Measurements from ENCODE around the gene RSBN1. TPM values are rescaled to one million over a fixed set of nuclear protein-coding genes. Genes with fewer than 3 reads are reported as not detected.

Gene RSBN1
- total and polyA plus RNA-seq, 2 experiments from 2014 or later: 12.7 to 27.3 TPM

DNA sequence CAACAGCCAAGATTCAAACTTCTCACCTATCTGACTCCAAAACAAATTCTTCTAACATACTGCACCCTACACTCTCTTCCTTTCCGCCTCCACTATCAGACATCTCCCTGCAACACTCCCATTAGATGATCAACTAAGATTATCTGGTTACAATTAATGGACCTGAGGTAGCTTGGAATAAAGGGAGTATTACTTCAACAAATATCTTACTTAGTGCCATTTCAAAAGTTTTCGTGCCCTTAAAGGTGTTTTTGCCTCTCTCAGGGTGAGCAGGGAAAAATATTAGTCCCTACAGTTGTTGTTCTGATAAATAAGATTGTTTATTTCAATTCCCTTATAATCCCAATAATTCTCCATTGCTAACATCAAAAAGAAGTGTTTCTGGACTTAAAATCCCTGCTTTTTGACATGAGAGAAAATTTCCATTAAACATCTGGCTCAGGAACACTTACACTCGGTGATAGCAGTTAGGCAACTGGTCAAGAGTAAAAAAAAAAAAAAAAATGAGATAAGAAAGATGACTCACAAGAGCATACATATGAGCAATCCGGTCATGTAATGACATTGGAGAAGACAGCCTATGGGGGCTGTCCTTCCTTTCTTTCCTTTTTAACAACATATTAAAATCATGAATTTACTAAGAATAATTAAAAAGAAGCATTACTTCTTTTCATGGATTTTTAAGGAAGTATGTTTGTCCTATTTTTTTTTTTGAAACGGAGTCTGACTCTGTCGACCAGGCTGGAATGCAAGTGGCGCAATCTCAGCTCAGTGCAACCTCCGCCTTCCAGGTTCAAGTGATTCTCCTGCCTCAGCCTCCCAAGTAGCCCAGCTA is 7.6 kb downstream of the RSBN1 start:
- H3K4me1 ChIP-seq (ENCODE audit: low read depth): peaks cover 6% of the 10 kb centered on the region

DNA sequence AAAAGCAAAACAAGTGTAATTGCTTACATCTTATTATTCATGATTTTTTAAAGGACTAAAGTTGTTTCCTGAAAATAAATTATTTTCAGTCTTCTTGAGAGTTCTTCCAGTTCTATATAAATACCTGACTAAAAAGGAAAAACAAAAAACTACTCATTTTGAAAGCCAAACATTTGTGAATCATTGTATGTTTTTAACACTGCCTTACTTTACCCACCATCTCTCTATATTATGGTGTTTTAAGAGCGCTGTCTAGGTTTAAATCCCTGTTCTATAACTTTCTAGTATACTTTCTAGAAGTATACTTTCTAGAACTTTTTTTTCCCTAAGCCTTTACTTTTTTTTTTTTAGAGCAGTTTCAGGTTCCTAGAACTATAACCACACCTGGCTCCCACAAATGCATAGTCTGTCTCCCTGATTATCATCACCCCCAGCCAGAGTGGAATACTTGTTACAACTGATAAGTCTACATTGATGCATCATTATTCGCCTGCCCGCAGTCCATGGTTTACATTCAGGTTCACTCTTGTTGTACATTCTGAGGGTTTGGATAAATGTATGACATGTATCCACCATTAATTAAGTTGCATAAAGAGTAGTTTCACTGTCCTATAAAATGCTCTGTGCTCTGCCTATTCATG is 9.8 kb downstream of the RSBN1 start:
- H3K36me3 ChIP-seq: peaks cover 5% of the 10 kb centered on the region
- no peak for DNase-seq (ENCODE audit: low read depth in 1 of 2, low spot score in 1 of 2)
- H3K4me3 ChIP-seq: no peak overlapping the region
- H3K27ac ChIP-seq: no peak overlapping the region
- H3K9me3 ChIP-seq (ENCODE audit: low read depth): no peaks in the 10 kb centered on the region
- H3K4me1 ChIP-seq (ENCODE audit: low read depth): peaks cover 3% of the 10 kb centered on the region
- TF ChIP-seq CTCF (IDR thresholded peaks at IDR 0.05; ENCODE audit: low read depth, low read length): no peak
- no peaks in the 10 kb centered on the region for H3K27me3 ChIP-seq

More for the DNA sequence above, 7.6 kb downstream of the RSBN1 start:
- H3K9me3 ChIP-seq (ENCODE audit: low read depth): no peaks in the 10 kb centered on the region
- TF ChIP-seq CTCF (IDR thresholded peaks at IDR 0.05; ENCODE audit: low read depth, low read length): no peak
- H3K36me3 ChIP-seq: no peaks in the 10 kb centered on the region
- peak in 1 of 2 donors; percentile 89 for DNase-seq (ENCODE audit: low read depth in 1 of 2, low spot score in 1 of 2)
- no peak overlapping the region for H3K27ac ChIP-seq
- H3K27me3 ChIP-seq: no peaks in the 10 kb centered on the region
- no peak overlapping the region for H3K4me3 ChIP-seq

GRCh38 chr1:113800487-113800886 is 11.8 kb downstream of the RSBN1 start:
- peaks cover 3% of the 10 kb centered on the region for H3K4me1 ChIP-seq (ENCODE audit: low read depth)
- H3K27me3 ChIP-seq: no peaks in the 10 kb centered on the region
- H3K36me3 ChIP-seq: peaks cover 16% of the 10 kb centered on the region
- no peak overlapping the region for H3K27ac ChIP-seq
- DNase-seq (ENCODE audit: low read depth in 1 of 2, low spot score in 1 of 2): no peak
- no peak for TF ChIP-seq CTCF (IDR thresholded peaks at IDR 0.05; ENCODE audit: low read depth, low read length)
- no peaks in the 10 kb centered on the region for H3K9me3 ChIP-seq (ENCODE audit: low read depth)
- H3K4me3 ChIP-seq: no peak overlapping the region

DNA sequence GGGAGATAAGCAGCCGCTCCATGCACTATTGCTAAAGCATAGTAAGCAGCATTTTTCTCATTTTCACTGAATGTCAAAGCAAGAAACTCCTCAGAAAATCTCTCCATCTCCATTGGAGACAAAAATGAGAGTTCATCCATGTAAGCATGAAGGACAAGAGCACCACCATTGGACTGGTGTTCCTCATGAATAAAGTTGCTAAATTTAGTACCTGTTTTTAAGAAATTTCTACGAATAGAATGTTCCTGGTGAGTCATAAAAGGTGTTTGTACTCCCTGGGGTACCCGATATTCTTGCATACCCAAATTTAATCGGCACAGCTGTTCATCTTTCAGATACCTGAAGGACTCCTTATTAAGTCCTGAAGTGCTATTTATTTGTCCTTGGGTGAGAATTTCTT is 14.8 kb downstream of the RSBN1 start:
- Histone ChIP-seq H3K9me3 (ENCODE audit: low read depth) (no peaks in the 10 kb centered on the region), H3K36me3 (peaks cover 19% of the 10 kb centered on the region)
- no peak for TF ChIP-seq CTCF (IDR thresholded peaks at IDR 0.05; ENCODE audit: low read depth, low read length)

GRCh38 chr1:113793878-113794834 is 18.1 kb downstream of the RSBN1 start:
- Histone ChIP-seq H3K27me3 (no peaks in the 10 kb centered on the region), H3K27ac (no peak overlapping the region), H3K4me3 (no peak overlapping the region), H3K9me3 (ENCODE audit: low read depth) (no peaks in the 10 kb centered on the region), H3K36me3 (peaks cover 19% of the 10 kb centered on the region), H3K4me1 (ENCODE audit: low read depth) (no peaks in the 10 kb centered on the region)
- peak in 1 of 2 donors; percentile 1 for DNase-seq (ENCODE audit: low read depth in 1 of 2, low spot score in 1 of 2)
- TF ChIP-seq CTCF (IDR thresholded peaks at IDR 0.05; ENCODE audit: low read depth, low read length): no peak

More for the DNA sequence above, 14.8 kb downstream of the RSBN1 start:
- no peak for DNase-seq (ENCODE audit: low read depth in 1 of 2, low spot score in 1 of 2)
- Histone ChIP-seq H3K27ac (no peak overlapping the region), H3K27me3 (no peaks in the 10 kb centered on the region), H3K4me1 (ENCODE audit: low read depth) (peaks cover 3% of the 10 kb centered on the region), H3K4me3 (no peak overlapping the region)

All from cardiac muscle cell (in vitro differentiated cells and primary cell).